Activated CD8-positive, alpha-beta memory T cell treated with anti-CD3 and anti-CD28 coated beads, Interleukin-2, amount 50 U/mL, for 24 hours (primary cell): ENCODE results near the gene CGB7.
"Not testable (repeated sequence)": the region's sequence is repeated elsewhere in the genome, so short reads cannot be mapped to it uniquely, and the experiment has no call there.

Experiments
- DNase-seq: peaks from one replicate; pipeline ENCODE4 v3.0.0-alpha.2; 2020; ENCODE audit errors: extremely low read depth

The CGB7 gene

GRCh38 chr19:49073514-49074378 is 16.2 kb upstream of the CGB7 start:
- no peak for DNase-seq

DNA sequence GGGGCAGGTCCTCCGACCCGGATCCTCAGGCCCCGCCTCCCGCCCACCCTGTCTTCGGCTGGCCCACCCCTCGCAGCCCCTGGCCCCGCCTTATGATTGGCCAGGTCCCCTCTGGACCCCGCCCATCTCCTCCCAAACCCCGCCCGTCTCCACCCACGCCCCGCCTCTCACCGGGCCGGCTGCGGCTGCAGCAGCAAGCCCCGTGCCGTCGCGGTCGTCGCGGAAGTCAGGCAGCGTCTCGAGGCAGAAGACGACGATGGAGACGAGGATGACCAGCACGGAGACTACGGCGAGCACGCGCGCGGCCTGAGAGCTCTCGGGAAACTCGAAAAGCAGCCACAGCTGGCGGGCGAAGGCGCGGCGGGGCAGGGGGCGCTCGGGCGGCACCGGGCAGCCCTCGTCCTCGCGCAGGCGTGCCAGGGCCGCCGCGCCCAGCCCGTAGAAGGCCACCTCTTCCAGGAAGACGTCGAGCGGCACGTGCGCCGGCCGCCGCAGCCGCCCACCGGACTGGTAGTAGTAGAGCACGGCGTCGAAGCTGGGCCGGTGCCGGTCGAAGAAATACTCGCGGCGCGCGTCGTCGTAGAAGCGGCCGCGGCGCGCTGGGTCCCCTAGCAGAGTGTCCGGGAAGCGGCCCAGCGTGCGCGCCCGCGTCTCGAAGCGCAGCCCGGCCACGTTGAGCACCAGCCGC is 14.5 kb upstream of the CGB7 start:
- DNase-seq: no peak

- no peak for DNase-seq
Measured at GRCh38 chr19:49070416-49070815, 12.9 kb upstream of the CGB7 start.

DNA sequence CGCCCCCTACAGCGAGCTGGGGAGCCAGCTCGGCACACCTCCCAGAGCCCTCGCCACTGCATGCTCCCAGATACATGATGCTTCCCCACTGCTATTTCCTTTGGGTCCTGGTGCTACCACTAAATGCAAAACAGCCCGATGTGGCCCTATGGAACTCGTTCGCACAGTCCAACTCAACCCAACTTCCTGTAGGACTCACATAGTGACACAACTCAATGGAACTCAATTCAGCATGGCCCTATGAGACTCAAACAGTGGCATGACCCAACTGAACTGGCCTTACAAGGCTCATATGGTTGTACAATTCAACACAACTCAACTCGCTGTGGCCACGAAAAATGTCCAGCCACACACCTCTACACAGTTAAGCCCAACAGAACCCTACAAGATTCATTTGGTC is 11.5 kb upstream of the CGB7 start:
- DNase-seq: no peak

GRCh38 chr19:49067554-49067953 is 10.0 kb upstream of the CGB7 start:
- DNase-seq: no peak

DNA sequence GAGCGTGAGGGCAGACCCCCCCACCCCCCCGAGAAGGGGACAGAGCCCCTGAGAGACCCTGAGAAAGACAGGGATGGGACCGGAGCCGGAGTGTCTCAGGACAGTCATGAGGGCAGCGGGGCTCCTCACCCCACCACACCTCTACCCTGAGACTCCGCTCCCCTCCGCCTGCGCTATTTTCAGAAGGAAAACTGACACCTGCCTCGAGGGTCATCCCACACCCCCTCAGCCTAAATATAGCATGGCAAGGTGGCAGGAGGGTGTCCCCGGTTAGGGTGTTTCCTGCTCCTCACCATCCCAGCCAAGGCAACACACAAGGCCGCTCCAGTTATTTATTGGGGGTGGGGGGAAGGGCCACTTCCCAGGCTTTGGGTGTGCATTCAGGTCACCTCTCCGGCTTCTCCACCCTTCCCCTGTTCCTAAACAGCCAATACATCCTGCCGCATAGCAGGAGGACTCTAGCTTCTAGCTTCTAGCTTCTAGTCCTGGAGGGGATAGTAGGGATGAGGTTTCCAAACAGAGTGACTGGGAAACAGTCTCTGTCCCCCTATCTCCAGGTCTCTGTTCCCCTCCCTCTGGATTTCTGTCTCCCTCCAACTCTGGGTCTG is 8.5 kb upstream of the CGB7 start:
- DNase-seq: no peak

DNA sequence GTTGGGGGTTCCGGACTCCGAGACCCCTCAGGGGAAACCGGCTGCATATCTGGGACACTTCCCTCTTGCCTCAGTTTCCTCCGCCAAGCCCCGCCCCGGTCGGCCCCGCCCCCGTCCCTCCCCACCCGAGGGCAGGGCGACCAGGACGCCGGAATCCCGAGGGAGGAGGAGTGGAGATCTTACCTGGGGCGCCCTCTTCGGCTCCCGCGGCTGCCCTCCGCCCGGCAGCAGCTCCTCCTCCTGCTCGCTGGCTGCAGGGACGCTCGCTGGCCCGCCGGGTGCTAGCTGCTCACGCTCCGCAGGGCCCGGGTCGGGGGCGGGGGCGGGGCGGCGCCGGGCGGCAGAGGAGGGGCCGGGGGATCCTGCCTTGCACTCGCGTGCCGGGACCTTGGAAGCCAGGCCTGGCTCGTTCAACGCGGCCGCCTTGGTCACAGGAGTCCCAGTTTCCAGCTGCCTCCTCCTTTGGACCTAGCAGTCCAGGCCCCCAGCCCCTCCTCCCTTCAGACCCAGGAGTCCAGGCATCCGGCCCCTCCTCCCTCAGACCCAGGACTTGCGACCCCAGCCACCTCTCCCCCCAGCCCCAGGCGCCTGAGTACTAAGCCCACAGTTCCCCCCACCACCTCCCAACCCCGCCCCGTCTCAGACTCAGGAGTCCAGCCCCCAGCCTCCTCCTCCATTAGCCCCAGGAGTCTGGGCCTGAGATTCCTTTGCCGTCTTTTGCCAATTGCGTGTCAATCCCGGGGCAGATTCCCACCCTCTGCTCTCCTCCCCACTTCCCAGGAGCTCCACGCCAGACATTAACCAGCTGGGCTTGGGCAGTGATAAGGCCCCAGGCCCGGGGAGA is 7.4 kb upstream of the CGB7 start, which contains the start of gene NTF4:
Gene NTF4, minus strand, starts transcription at position 51 of the 844 bp plus-strand sequence. CDS start 2,821 bp downstream, outside the sequence.
- no peak for DNase-seq

DNA sequence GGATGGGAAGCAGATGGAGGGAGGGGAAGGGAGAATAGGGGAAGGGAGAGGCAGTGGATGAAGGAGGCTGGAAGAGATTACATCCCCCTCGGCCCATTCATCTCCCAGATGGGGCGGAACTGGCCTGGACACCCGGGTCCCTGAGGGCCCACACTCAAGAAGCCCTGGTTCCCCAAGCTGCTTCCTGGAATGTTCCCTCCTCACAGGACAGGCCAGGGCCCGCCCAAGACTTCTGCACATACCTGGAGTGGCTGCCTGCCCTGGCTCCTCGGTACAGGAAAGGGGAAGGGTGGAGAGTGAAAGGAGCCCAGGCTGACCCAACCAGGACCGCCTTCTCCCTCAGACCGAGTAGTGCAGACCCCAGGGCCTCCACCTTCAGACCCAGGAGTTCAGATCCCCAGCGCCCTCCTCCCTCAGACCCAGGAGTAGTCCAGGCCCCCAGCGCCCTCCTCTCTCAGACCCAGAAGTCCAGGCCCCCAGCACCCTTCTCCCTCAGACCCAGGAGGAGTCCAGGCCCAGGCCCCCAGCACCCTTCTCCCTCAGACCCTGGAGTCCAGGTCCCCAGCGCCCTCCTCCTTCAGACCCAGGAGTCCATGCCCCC is 6.6 kb upstream of the CGB7 start:
- no peak for DNase-seq

DNA sequence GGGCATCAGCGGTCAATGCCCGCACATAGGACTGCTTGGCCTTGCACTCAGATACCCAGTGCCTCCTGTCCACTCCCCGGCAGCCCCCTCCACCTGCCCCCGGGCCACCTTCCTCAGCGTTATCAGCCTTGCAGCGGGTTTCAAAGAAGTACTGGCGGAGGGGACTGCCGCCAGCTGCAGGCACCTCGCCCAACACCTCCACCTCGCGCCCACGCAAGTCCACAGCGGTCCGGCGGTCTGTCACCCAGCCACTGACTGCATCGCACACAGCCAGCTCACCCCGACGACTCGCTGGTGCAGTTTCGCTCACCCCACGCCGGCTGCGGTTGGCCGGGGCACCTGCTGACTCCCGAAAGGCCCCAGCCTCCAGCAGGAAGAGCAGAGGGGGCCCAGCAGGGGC is 3.9 kb upstream of the CGB7 start:
- no peak for DNase-seq

- no peak for DNase-seq
Measured at GRCh38 chr19:49061000-49061399, 3.5 kb upstream of the CGB7 start.

DNA sequence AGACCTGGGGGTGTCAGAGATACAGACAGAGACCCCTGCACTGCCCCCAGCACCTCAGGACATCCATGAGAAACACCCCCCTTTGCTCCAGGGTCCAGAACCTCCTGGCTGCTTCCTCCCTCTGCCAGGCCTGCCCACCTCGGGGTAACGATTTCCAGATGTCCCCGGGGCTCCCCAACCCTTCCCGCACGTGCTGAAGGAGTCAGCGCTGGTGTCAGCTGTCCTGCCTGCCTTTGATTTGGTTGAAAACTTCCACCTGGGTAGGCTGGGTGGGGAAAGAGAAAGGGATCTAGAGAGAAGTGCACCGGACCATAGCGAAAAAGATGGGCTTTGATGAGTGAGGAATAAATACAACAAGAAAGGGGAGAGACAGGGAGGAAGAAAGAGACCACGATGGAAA is 1.5 kb upstream of the CGB7 start:
- DNase-seq: no peak

GRCh38 chr19:49058562-49058961 is 1.0 kb upstream of the CGB7 start:
- DNase-seq: no peak

- not testable (repeated sequence) for DNase-seq
Measured at GRCh38 chr19:49056902-49057596, 500 bp downstream of the CGB7 start.

DNA sequence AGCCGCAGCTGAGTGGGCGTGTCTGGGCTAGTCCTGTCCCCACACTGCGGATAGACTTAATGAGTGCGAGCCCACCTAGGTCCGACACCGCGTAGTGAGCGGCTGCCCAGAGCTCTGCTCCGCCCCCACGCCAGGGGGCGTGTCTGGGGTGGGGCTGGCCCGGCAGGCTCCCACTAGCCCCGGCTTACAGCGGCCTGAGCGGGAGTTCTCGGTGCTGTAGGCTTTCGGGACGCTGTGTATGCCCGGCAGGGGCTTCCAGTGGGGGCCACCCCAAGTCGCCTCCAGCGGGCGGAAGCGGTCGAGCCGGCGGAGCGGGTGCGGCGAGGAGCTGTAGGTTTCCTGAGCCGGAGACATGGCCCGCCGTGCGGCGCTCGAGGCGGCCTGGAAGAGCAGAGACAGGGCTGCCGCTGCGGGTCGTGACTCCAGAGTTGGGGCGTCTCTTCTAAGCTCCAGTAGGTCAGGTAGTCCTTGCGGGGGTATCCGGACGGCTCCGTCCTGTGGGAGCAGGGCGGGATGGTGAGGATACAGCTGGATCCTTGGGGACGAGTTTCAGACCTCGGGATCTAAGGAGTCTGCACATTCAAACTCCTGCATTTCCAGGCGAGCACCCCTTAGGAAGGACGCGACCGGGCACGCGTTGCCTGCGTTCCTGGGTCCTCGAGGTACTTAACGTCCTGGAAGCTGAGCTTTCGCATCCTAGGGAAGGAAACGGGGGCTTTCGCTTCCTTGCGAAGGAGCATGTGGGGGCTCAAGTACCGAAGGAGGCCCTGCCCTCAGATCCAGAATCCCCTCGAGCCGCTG is 1.2 kb downstream of the CGB7 start:
- no peak for DNase-seq

GRCh38 chr19:49050376-49051033 is 7.0 kb downstream of the CGB7 start:
- not testable (repeated sequence) for DNase-seq

GRCh38 chr19:49049834-49050233 is 7.7 kb downstream of the CGB7 start:
- not testable (repeated sequence) for DNase-seq

DNA sequence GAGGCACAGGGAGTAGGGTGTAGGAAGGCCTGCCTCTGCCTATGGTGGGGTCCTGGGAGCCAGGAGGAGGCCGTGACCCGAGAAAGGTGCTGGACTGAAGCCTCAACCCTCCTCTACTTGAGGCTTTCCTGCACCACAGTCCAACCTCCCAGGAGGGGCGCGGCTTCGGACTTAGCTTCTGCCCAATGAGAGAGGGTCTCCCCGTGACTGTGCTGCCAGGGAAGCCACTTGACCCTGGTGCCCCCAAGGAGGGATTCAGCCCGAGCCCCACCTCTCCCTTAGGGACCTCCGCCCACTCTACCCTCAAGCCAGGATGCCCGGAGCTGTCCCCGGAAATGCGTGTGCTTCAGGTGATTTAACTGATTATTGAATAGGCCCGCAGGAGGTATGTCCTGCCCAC is 8.5 kb downstream of the CGB7 start, which contains the start of gene CGB8:
Gene CGB8, minus strand, starts transcription at position 101 of the 400 bp plus-strand sequence. CDS start 372 bp downstream, outside the sequence.
- DNase-seq: not testable (repeated sequence)

DNA sequence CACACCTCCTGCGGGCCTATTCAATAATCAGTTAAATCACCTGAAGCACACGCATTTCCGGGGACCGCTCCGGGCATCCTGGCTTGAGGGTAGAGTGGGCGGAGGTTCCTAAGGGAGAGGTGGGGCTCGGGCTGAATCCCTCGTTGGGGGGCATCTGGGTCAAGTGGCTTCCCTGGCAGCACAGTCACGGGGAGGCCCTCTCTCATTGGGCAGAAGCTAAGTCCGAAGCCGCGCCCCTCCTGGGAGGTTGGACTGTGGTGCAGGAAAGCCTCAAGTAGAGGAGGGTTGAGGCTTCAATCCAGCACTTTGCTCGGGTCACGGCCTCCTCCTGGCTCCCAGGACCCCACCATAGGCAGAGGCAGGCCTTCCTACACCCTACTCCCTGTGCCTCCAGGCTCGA is 14.0 kb downstream of the CGB7 start, which contains the start of gene CGB5:
Gene CGB5, plus strand, starts transcription at position 301 of the 400 bp plus-strand sequence. CDS start 362 bp downstream, outside the sequence.
- DNase-seq: not testable (repeated sequence)

DNA sequence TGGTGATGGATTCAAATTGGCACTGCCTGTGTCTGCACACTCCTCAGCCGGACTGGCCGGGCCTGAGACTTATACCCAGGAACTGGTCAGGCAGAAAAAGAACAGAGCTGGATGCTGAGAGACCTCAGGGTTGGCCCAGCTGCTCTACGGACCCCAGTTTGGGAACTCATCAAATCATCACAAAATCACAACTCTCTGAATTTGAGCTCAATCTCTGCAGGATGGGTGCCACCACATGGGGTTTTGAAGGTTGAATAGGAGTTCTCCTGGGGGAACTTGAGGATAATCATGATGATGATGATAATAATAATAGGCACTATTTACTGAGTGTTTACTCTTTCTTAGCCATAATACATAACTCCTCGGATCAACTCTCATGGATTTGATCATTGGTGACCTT is 14.9 kb downstream of the CGB7 start:
- DNase-seq: not testable (repeated sequence)
